HG03457 (cell line): ENCODE data around the gene SFXN5.

Source experiments
- ATAC-seq: cut with Tn5 transposase; IDR thresholded peaks from one replicate; pipeline ENCODE4 v1.9.1; 2021; ENCODE audit warnings: moderate number of reproducible peaks; ENCODE audit not compliant: unreplicated experiment

SFXN5 gene

DNA sequence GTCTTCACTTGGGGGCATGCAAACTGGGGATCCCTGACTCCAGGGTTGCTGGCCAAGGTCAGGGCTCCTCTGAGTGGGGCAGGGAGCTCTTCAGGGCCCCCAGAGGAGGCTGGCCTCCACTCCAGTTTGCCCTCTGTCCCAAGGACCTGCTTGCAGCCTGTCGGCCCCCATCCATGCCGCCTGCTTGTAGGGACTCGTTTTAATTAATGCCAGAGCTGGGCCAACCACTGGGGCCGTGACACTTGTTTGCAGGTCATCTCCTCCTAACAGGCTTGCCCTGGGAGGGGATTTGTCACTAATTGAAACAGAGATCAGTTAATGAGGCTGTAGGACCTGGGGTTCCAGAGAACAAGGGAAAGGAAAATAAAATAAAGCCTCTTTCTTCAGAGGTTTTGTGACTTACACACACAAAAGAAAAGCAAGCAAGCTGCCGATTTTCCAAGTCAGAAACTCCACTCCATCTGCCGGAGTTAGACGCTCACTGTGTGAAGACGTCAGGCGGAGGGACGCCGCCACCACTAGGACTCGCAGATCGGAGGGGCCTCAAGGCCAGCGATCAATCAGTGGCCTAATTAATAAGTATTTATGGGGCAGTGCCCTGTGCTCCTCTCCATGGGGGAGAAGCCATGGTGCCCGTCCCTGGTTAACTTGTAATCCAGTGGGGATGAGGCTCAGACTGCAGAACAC is 75.9 kb downstream of the SFXN5 start:
- no peak for ATAC-seq

DNA sequence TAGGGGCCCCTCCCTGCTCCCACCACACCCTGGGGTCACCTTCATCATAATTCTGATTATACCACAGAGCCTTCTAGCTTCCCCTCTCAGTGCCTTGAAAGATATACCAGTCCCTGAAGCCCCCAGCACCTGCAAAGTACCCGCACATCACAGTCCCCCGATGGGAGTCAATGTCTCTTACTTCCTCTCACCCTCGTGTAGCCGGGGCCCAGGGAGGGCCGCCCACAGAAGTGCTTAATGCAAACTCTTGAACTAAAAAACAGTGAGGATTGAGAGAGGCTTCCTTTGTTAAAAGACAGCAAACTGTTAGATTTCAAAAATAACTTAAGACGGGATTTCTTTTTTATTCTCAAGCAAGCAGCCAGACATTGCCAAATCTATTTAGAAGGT is 76.5 kb downstream of the SFXN5 start:
- ATAC-seq, result no peak

DNA sequence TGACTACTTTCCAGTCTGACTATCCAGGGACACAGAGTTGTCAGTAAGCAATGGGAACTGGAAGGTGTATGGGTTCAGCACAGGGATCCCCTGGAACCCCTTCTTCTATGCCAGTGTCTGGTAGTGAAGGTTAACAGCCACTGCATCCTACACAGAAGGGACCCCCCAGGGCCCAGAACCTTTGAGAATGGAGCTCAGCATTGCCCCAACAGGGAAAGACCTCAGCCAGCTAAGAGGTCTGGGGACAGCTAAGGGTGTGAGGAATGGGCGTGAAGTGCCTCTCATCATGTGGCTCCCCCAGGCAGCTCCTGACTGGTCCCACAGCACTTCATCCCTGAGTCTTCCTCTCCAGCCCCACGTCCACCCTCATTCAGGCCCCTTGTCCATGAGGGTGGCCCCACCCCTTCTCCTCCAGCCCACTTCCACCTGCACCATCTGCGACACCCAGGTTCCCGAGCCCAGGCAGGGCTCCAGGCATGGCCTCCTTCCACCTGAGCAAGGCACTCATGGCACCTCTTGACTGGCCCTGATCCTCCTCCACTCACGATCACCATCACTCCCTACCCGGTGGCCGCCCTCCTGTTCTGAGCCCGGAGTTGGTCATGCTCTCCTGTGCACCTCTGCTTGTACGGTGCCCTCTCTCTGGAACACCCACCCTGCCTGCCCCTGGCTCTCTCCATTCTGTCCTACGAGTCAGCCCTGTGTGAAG is 77.1 kb downstream of the SFXN5 start:
- no peak for ATAC-seq

DNA sequence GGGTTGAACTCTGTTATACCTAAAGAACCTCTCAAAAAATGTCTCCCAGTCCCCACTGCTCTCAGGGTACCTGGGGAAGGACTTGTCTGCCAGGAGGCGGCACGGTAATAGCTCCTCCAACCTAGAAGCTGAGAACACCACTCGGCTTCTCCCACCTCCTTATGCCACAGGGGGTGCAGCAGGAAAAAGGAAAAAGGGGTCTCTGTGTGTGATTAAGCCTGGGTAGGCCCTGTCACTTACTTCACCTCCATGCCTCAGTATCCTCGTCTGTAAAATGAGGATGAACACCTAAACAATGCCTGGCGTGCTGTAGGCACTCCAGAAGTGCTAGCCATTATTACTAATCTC is 77.6 kb downstream of the SFXN5 start:
- ATAC-seq, result no peak

DNA sequence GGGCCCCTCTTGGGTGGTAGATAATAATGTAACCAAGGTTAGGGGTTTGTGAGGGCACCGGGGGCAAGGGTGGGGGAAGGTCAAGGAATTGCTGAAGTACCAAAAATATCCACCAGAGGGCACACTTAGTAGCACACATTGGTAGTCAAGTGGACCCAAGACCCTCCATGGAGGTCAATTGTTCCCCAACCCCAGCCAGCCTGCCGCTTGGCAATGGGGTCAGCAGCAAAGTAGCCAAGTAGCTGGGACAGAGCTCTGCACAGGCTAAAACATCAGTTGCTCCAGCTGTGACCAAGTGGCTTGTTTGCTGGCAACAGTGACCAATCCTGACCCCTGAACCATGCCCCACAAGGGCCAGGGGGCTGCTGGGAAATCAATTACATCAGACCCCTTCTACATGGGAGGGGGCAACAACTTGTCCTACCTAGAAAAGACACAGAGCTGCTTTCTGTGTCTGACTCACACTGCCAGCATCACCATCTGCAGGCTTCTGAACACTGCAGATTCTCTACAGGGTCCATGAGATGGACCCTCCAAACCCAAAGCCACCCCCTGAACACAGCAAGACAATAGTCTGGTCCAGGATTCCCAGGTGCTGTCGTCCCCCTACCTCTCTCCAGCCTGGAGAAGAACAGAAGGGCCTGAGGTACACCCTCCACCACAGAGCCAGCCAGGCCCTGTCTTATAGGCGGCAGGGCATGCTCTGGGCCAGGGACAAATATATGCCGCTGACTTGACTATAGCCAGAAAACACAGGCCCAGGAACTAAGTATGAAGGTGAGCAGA is 78.2 kb downstream of the SFXN5 start:
- ATAC-seq, result no peak

DNA sequence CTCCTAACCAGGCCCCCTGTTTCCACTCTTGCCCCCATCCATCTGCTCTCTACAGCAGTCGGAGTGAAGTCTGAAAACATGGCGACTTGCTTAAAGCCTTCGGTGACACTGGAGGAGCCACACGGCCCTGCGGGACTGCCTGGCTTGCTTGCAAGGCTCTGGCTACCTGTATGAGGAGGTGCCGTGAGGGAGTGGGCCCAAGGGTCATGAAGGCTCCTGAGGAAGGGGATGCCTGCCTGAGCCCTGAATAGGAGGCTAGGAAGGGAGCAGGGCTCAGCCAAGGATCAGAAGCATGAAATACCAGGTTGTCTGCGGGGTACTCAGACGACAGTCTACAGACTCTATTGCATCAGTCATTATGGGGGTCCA is 78.8 kb downstream of the SFXN5 start:
- no peak for ATAC-seq

DNA sequence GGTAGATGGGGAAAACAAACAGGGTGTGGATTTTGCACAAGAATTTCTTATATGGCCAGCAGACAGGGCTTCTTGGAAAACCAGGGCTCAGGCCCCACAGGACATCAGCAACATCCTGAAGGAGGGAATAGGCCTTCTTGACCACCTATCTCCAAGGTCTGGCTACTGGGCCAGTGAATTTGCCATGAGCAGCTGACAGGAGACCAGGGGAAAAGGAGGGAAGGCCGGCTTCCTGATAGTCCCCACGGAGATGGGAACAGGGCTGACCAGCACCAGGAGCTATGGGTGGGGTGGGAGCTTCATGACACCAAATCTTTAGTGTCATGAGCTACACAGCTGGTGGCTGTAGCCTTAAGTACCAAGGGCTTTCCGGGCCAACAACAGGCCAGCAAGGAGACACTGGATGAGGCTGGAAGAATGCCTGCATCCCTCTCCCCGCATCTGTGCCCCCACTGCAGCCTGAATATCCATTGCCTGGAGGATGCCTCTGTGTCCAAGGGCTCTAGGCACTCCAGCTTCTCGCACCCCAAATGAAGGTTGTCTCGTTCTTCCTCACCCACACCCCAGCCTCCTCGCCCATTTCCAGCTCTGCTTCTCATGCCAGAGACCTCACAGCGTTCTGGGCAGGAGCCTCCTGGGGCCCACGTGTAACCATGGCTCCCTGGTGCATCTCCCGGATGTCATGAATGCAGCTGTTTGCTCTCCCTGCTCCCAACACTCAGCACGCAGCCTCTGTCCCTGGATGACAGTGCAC is 79.4 kb downstream of the SFXN5 start:
- no peak for ATAC-seq

DNA sequence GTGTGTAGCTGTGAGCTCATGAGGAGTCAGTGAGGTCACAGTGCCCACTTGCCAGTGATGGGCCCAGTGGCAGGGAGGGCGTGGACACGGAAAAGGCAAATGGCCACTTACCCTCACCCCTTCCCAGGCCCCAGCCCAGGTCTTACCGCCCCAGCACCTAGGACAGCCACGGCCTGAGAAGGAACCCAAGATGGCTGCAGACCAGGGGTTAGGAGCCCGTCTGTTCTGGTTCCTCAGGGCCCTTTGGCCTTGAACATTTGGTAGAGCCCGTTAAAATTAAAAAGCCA is 80.1 kb downstream of the SFXN5 start:
- no peak for ATAC-seq

DNA sequence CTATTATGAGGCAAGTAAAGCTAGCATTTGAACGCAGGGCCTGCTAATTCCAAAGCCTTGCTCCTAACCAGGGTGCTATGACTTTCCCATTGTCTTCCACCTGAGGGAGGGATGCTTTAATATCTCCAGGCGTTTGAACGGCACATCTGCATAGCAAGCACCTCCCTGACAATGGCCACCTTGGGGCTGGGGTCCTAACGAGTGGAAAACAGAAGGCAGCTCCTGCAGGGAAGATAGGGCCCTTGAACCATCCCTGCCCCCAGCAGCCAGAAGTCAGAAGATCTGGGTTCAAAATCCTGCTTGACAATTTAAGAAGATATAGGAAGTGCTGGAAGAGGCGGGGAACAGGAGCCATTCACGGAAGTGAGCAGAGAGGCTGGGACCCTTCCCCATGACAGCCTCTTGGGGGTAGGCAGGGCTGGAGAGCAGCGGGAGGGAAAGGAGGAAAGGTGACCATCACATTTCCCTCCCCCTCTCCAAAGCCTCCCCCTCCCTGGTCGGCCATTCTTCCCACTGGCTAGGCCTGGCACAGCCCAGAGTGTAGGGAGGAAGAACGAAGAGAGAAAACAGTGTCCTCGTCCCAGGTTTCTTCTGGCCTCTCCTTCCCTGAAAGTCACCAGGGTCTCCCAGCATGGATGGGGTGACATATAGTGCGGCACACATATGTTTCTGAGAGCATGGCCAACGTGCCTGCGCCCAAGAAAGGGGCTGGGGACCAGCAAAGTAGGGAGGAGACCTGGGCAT is 80.6 kb downstream of the SFXN5 start:
- no peak for ATAC-seq

DNA sequence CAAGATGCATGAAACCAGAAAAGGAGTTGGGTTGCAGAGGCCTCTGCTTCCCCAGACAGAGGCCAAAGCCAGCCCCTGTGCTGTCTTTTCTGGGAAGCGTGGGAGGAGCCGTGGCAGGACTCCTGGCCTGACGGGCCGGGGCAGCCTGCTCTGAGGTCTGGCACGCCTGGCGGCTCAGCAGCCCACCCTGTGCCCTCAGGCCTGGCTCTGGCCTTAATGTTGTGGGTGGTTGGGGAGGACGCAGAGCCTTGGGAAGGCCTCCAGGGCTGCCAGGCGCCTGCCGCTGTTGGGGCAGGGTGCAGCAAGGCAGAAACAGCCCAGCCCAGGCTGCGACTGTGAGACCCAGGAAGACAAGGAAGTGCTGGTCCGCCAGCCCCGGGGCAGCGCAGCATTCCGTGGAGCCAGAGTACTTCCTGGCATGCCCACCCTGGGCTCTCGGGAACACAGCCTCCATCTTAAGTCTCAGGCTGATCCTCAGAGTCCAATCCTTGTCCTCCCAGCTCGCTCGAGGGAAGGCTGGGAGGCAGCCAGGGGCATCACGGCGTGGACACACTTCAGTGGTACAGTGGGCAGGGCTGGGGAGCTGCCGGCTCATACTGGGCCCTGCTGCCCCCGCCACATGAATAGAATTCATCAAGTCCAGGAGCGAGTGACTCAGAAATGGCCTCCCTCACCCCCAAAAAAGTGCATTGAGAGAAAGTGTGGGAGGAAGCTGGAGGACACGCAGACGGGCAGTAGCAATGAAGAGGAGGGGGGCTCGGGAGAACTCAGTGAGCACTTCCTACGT is 81.5 kb downstream of the SFXN5 start:
- ATAC-seq, result no peak

DNA sequence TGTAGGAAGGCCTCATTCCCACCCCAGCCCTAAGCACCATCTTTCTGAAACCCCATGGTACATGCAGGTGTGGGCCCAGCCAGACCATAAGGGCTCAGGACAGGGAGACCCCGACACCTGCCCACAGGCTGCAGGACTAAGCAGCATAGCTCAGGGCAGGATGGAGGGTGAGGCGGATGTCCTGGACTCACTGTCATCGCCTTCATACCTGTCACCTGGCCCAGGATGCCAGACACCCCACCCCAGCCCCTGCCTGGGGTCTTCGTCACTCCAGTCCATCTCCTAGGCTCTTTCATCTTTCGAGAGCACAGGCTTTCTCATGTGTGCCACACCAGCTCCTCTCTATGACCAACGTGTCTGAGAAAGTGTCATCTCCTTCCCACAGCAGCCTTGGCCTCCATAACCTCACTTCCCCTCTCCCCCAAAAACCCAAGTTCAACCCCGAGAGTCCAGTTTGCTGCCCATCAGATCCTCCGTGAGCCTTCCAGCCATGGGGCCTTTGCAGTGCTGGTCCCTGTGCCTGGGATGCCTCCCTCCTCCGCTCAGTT is 82.7 kb downstream of the SFXN5 start:
- no peak for ATAC-seq

DNA sequence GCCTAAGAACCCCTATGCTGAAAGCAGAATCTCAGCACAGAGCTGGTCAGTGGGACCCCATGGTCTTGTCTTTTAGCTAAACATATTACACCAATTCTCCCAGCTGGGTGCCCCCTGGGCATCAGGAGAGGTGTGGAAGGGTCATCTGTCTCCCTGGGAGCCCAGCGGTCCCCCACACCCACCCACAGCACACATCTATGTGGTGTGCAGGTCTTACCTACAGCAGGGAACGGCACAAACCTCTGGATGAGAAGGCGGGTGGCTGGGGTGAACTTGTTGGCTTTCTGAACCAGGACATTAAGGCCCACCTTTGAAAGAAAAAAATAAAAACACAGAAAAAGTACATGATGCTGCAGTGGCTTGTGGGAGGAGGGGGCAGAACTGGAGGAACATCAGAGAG is 83.5 kb downstream of the SFXN5 start:
- no peak for ATAC-seq

DNA sequence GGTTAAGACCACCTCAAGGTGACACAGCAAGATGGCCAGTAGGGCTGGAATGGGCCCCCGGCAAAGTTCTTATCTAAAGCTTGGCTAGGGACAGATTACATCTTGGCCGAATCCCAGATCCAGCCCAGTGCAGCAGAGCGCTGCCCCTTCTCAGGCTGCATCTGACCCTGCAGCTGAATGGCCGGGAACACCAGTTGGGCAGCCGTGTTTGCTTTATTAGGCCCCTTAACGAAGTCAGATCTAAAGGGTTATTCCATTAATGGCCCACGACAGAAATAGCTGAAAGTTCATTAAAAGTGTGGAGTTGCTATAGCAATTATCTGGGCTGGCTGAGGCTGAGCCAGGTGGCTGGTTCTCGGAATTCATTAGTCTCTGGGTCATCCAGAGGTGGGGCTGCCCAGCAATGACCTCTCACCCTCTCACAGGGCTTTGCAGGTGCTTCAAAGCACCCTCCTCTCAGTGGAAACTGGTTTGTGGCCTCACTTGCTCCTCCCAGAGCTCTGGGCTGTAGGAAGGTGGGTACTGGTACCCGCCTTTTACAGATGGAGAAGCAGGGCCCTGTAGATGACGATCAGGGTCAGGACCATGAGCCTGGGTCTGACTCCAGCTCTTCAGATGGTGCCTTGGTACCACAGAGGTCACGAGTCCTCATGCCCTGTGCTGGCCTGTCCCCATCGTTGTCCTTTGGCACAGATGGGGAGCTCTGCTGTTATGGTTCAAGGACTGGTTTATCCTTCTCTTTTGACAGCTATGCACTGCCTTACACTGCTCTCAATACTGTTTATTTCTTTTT is 85.4 kb downstream of the SFXN5 start:
- no peak for ATAC-seq

DNA sequence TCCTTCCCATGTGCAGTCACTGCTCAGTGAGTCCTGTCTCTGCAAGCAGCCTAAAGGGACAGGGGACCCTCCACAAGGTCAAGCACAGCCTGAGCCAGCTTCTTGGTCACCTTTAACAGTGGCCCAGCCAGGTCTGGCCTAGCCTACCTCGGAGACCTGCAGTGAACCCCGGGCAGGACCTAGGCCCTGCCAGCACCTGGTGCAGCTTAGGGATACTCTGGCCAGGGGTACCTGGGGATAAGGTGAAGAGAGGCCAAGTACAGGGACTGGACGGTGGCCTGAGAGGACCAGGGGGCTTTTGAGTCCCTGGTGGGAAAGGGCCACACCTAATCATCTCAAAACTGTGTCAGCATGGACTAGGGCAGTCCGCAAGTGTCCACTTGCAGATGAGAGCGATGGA is 86.4 kb downstream of the SFXN5 start:
- ATAC-seq, result no peak

DNA sequence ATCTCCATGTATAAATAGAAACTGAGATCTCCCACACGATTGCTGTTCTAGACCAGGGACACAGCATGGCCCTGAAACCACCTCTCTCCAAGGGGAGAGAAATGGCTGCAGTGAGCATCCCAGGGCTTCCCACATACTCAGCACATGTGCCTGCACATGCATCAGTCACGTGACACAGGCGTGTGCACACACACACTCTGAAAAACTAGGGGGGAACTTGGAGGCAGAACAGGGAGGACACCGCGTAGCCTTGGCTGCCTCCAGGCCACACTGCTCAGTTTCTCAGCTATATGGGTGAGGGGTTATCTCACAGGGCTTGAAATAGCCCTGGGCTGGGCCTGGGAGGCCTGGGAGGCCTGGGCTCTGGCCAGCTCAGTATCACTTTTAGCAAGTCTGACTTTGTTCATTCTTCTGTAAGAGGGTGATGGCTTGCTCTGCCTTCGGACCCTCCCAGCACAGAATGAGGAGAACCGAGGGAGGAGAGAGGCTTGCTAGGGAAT is 87.3 kb downstream of the SFXN5 start:
- ATAC-seq, result no peak

DNA sequence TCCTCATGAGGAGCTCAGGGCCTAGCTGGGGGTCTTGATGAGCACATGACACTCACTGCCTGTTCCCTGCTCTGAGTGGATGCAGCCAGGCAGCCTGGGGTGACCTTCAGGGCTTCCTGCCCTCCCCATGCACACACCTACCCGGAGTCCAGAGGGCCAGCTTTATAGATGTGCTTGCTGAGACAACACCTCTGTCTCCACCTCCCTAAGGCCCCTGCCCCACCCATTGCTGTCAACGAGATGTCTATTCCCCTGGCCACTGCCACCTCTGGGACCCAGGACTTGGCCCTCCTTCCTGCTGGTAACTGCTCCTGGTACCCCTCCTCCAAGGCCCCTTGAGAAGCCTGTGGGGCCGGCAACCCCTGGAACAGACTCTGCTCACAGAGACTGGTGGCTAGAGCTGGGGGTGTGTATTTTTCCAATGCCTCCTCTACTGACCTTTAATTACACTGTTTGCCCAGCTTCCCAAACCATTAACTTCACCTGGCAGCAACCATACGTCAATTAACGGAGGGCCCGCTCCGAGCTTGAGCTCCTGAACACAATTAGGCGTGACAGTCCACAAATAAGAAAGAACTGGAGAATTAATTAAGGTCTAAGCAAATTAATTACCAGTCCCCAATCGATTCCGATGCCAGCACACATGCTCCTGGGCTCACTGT is 87.9 kb downstream of the SFXN5 start:
- no peak for ATAC-seq

DNA sequence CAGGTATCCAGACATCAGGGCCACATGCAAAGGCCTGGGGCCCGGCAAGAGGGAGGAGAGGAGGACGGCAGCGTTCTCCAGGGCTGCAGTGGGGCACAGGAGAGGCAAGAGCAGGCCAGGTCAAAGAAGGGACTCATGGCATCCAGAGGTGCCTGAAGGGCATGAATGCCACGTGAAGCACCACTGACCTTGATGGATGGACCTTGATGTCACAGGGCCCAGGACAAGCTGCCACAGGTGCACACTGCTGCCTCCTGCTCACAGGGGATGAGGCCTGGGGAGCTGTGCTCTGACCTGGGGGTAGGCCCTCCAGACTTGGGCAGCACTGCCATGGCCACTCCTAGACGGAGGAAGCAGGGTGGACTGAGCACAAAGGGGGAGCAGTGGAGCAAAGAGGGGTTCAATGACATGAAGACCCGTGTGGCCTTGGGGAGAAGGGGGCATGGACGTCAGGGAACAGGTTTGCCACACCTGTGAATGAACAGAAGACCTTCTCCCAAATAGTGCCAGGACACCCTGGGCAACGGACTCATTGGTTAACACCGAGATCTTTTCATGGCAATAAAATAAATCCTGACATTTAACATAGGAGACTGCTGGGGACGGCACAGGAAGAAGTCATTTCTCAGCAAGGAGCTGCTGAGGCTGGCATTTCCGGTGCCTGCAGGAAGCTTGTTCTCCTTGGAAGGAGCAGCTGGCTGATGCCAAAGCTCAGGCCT is 88.6 kb downstream of the SFXN5 start:
- ATAC-seq, result no peak

DNA sequence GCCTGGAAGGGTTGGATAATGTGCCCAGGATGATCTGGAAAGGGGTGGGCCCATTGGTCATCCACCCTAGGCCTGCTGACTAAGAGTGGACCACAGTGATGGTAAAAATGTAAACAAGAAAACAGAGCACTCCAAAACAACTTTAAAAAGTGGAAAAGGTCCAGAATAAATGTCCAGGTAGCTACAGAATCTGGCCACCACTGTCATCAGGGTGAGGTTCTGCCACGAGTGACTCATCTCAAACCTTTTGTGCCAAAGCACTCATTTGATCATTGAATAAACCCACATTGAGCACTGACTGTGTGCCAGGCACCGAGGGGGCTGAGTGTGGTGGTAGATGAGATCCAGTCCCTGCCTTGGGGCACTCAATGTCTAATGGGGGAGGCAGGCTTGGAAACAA is 89.3 kb downstream of the SFXN5 start:
- no peak for ATAC-seq
